ENCODE results near the gene CLEC16A.

DNA sequence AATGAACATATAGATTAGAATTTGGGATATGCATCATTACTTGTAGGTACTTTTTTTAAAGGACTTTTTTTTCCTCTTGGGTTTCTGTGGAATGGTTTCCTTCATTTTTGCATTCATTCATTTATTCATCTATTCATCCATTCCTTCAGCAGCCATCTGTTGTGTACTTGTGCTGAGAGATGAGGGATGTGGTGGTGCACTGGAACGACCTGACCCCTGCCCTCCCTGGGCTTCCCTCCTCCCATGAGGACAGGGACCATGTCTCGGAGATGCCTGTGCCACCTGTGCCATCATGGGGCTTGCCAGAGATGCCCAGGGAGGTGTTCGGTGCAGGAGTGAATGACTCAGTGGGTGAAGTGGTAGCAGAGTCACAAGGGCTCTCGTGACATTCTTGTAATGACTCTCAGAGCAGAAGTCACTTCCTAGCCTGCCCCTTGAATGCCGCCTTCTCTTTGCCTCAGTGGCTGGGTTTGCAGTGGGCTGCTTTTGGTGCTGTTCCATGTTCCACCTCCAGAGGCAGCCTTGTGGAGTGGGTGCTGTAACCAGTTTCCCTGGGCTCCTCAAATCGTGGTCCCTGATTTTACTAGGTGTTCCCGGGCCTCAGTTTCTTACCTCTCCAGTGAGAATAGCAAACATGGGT is 43.9 kb downstream of the CLEC16A start:
- no peak for TF ChIP-seq POLR2A (IDR thresholded peaks at IDR 0.05)
- TF ChIP-seq CTCF (IDR thresholded peaks at IDR 0.05): peak in 1 of 4 experiments; percentile 18
- TF ChIP-seq POLR2AphosphoS5 (IDR thresholded peaks at IDR 0.05): no peak

Measured in gastroesophageal sphincter (tissue), 3 donors.